Esophagus (tissue), 2 donors: ENCODE data around the gene PDE8B. TPM values are rescaled to one million over a fixed set of nuclear protein-coding genes. Genes with fewer than 3 reads are reported as not detected.

Experiments used
- H3K27ac ChIP-seq, 2 donors: one replicate each; pipeline ENCODE4 v1.5.1; 2013; ENCODE audit warnings: low read depth in 2 of 2, mild to moderate bottlenecking in 2 of 2, inconsistent platforms in 1 of 2, low read length in 1 of 2, moderate library complexity in 1 of 2
- H3K27me3 ChIP-seq, 2 donors: one replicate each; pipeline ENCODE4 v1.6.1; 2013; ENCODE audit warnings: low read length in 2 of 2, control low read depth in 1 of 2, mild to moderate bottlenecking in 1 of 2; ENCODE audit not compliant: insufficient read depth in 2 of 2, control insufficient read depth in 1 of 2
- H3K36me3 ChIP-seq, 2 donors: one replicate each; pipeline ENCODE4 v1.6.1; 2013; ENCODE audit warnings: low read length in 1 of 2; ENCODE audit not compliant: control insufficient read depth in 2 of 2, insufficient read depth in 2 of 2
- H3K4me1 ChIP-seq, 2 donors: one replicate each; pipeline ENCODE4 v1.6.1; 2013; ENCODE audit warnings: low read length in 1 of 2; ENCODE audit not compliant: control insufficient read depth in 2 of 2, insufficient read depth in 2 of 2
- H3K4me3 ChIP-seq, 2 donors: one replicate each; pipeline ENCODE4 v1.5.1; 2013; ENCODE audit warnings: low read length in 2 of 2, mild to moderate bottlenecking in 2 of 2, low read depth in 1 of 2, moderate library complexity in 1 of 2
- H3K9me3 ChIP-seq, 2 donors: one replicate each; pipeline ENCODE4 v1.6.1; 2013; ENCODE audit warnings: mild to moderate bottlenecking in 2 of 2, low read depth in 1 of 2, low read length in 1 of 2, moderate library complexity in 1 of 2; ENCODE audit not compliant: control insufficient read depth in 2 of 2, insufficient read depth in 1 of 2
- WGBS, 2 donors: extraction: QIAGEN DNeasy Blood & Tissue Kit; methylation state at CpG; one replicate each; pipeline ENCODE4 v1.1.7; 2013; 5-methylcytosine and 5-hydroxymethylcytosine counted together
- polyA plus RNA-seq, 2 donors: library from polyadenylated mRNA; stranded (reverse); fragments of 200-250 nt; gene quantifications; one replicate each; pipeline ENCODE4 v1.2.3, GENCODE V29; 2013
- donor health status: healthy with polysubstance abuse.
- donor health status: Bipolar disorder and iron deficiency.

The PDE8B gene
- polyA plus RNA-seq, 2 donors, result 0.31 to 0.66 TPM

DNA sequence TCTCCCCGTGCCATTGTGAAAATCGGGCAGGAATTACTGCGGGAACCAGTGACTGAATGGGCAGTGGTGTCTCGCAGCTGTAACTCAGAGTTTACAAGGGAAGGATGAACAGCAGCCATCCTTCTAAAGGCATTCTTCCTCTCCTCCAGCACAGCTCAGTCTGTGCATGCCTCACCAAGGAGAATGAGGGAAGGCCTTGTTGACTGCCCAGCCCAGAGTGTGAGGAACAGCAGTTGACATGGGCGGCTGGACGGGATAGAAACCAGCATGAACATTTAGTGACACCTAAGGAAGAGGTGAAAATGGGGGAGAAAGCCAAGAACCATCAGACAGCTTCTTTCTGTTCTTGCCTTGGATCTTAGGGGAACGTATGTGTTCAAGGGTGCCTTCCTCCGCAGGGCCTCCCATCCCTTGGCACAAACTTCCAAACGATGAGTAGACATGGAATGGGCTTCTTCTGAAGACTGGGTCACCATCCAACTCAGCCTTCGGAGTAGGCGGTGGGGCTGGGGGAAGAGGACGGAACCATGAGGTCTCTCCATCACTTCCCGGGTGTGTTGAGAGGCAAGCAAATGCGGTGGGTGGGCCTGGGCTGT lies 887 bp upstream of the PDE8B start:
- 74 to 77% methylated on average over 14 of the region's 14 CpGs for WGBS, 2 donors
- Histone ChIP-seq H3K27me3 (peaks cover 2 to 10% of the 10 kb centered on the region in 2 donors), H3K27ac (no peak overlapping the region), H3K36me3 (no peaks in the 10 kb centered on the region), H3K9me3 (peaks cover 0 to 3% of the 10 kb centered on the region in 2 donors), H3K4me1 (peaks cover 4% of the 10 kb centered on the region in 2 donors), H3K4me3 (peak overlapping the region in 1 of 2 donors; percentile 69)

GRCh38 chr5:77210964-77211690 lies 647 bp downstream of the PDE8B start:
- 1 to 2% methylated on average over 59 to 61 of the region's 61 CpGs for WGBS, 2 donors
- Histone ChIP-seq H3K27ac (no peak overlapping the region), H3K9me3 (peaks cover 0 to 3% of the 10 kb centered on the region in 2 donors), H3K4me3 (peak overlapping the region; percentile 60 to 69), H3K36me3 (no peaks in the 10 kb centered on the region), H3K4me1 (peaks cover 4% of the 10 kb centered on the region in 2 donors), H3K27me3 (peaks cover 6 to 10% of the 10 kb centered on the region in 2 donors)

DNA sequence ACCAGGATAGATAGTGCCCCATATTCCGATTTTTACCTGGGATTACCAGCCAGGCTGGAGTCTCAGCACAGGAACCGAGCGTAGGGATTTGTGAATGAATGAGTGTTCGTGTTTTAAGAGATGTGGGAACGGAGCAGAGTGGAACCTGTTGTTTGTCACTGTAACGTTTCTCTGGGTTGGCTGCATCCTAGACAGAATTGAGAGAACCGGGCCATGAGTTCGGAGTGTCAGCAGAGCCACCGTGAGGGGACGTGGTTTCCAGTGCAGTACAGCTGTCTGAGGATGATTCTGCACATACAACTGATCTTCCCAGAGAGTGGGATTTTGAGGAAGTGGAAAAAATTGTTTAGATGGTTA lies 1.2 kb downstream of the PDE8B start:
- Histone ChIP-seq H3K27ac (no peak overlapping the region), H3K36me3 (no peaks in the 10 kb centered on the region), H3K9me3 (peaks cover 0 to 3% of the 10 kb centered on the region in 2 donors), H3K4me3 (no peak overlapping the region), H3K4me1 (peaks cover 4% of the 10 kb centered on the region in 2 donors), H3K27me3 (peaks cover 6 to 8% of the 10 kb centered on the region in 2 donors)
- 20 to 27% methylated on average over 10 of the region's 10 CpGs for WGBS, 2 donors

GRCh38 chr5:77213601-77214000 lies 3.1 kb downstream of the PDE8B start:
- no peak overlapping the region for H3K4me3 ChIP-seq
- no peaks in the 10 kb centered on the region for H3K36me3 ChIP-seq
- H3K27me3 ChIP-seq, result peaks cover 6 to 8% of the 10 kb centered on the region in 2 donors
- no peak overlapping the region for H3K27ac ChIP-seq
- peaks cover 0 to 3% of the 10 kb centered on the region in 2 donors for H3K9me3 ChIP-seq
- WGBS, 2 donors, result 48 to 54% methylated on average over 1 of the region's 1 CpG
- H3K4me1 ChIP-seq, result peaks cover 4% of the 10 kb centered on the region in 2 donors

DNA sequence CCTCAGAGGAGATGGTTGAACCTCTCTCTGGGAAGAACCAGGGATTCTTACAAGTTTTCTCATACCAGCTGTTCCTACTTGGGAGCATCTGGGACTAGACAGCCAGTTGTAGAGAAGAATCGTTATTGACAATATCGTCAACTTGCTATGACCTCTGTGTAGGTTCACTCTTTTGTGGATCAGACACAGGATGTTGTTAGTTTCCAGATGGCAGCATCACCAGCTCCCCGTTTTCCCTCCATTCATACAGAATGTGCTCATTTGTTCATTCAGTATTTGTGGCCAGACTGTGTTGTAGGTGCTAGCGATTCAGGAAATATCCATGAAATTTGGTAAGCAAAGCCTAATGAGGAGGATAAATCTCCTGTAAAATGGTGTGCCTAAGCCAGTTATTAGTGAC lies 3.7 kb downstream of the PDE8B start:
- H3K36me3 ChIP-seq, result no peaks in the 10 kb centered on the region
- no peak overlapping the region for H3K27ac ChIP-seq
- peaks cover 4% of the 10 kb centered on the region in 2 donors for H3K4me1 ChIP-seq
- peaks cover 0 to 3% of the 10 kb centered on the region in 2 donors for H3K9me3 ChIP-seq
- peaks cover 6 to 8% of the 10 kb centered on the region in 2 donors for H3K27me3 ChIP-seq
- H3K4me3 ChIP-seq, result no peak overlapping the region
- 69 to 73% methylated on average over 4 of the region's 4 CpGs for WGBS, 2 donors

DNA sequence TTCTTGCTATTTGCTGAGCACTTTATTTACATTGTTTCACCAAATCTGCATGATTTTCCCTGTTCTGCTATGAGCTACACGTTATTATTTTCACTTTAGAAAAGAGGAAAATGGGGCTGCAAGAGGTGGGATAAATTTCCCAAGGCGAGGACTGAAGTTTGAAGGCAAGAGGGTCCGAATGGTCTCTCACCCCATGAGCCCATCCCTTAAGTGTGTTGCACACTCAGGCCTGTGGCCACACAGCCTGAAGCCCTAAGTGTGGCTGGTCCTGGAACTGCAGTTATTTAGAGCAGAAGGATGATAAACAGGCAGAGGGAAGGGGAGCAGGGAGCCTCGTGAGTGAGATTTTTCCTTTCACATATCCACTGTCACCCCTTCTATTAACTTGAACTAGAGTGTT lies 7.8 kb downstream of the PDE8B start:
- WGBS, 2 donors, result 57 to 72% methylated on average over 4 of the region's 4 CpGs
- H3K27me3 ChIP-seq, result peaks cover 4 to 6% of the 10 kb centered on the region in 2 donors
- no peaks in the 10 kb centered on the region for H3K9me3 ChIP-seq
- no peak overlapping the region for H3K4me3 ChIP-seq
- H3K4me1 ChIP-seq, result no peaks in the 10 kb centered on the region
- no peak overlapping the region for H3K27ac ChIP-seq
- H3K36me3 ChIP-seq, result no peaks in the 10 kb centered on the region

DNA sequence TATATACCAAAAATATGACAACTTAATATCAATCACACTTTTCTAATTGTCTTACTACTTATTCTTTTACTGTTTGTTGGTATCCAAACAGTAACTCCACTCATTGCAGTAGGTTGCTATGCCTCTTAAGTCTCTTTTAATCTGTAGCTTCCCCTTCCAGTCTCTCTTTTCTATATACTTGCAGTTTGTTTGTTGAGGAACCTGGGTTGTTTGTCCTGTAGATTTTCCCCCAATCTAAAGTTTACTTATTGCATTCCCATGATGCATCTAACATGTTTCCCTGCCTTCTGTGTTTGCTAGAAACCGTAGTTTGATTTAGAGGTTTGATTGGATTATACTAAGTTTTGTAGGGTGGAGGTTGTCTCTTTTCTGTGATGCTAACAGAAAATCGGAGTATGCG lies 10.6 kb downstream of the PDE8B start:
- Histone ChIP-seq H3K4me3 (no peak overlapping the region), H3K36me3 (no peaks in the 10 kb centered on the region), H3K4me1 (no peaks in the 10 kb centered on the region), H3K27me3 (peaks cover 0 to 4% of the 10 kb centered on the region in 2 donors), H3K9me3 (peaks cover 0 to 2% of the 10 kb centered on the region in 2 donors), H3K27ac (no peak overlapping the region)
- WGBS, 2 donors, result 84 to 86% methylated on average over 3 of the region's 3 CpGs

GRCh38 chr5:77222722-77223121 lies 12.2 kb downstream of the PDE8B start:
- no peaks in the 10 kb centered on the region for H3K36me3 ChIP-seq
- no peaks in the 10 kb centered on the region for H3K4me1 ChIP-seq
- WGBS, 2 donors, result 84 to 92% methylated on average over 1 of the region's 1 CpG
- H3K27me3 ChIP-seq, result peaks cover 0 to 4% of the 10 kb centered on the region in 2 donors
- no peak overlapping the region for H3K4me3 ChIP-seq
- no peak overlapping the region for H3K27ac ChIP-seq
- H3K9me3 ChIP-seq, result peaks cover 0 to 2% of the 10 kb centered on the region in 2 donors

DNA sequence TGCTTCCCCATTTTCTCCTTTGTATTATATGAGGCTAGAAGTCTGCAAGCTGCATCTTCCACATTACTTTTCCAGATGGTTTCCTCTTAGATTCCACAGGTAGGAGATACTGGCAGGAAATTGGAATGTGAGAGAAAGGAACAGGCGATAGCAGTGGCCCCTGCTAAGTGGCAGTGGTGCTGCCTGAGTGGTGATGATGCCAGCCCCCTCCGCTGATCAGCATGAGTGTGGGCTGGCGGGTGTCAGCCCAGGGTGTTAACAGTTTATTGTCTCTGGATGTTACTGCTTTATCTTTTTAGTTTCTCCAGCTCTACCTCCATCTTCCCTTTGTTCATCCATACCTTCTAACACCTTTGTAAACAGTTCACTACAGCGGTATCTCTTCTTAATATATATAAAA lies 13.2 kb downstream of the PDE8B start:
- 95% methylated on average over 4 of the region's 4 CpGs for WGBS, 2 donors

More for the DNA sequence above, 13.2 kb downstream of the PDE8B start:
- no peak overlapping the region for H3K27ac ChIP-seq
- no peaks in the 10 kb centered on the region for H3K4me1 ChIP-seq
- H3K27me3 ChIP-seq, result peaks cover 0 to 4% of the 10 kb centered on the region in 2 donors
- no peaks in the 10 kb centered on the region for H3K36me3 ChIP-seq
- H3K9me3 ChIP-seq, result peaks cover 0 to 2% of the 10 kb centered on the region in 2 donors
- H3K4me3 ChIP-seq, result no peak overlapping the region
